ENCODE results near the gene ETV4. TPM values are rescaled to one million over a fixed set of nuclear protein-coding genes. Genes with fewer than 3 reads are reported as not detected.

Gene ETV4
- total and polyA plus RNA-seq, 2 of the 13 experiments (the other 11 are each of a cell fraction or from before 2014, with no cell fraction given): 128 to 330 TPM

GRCh38 chr17:43559161-43559816 is 13.1 kb upstream of the ETV4 start (continued):
- TF ChIP-seq ZHX2 (IDR thresholded peaks at IDR 0.05; ENCODE audit: low read depth) (no peak), ZHX2 (CRISPR knock-in tag; IDR thresholded peaks at IDR 0.05; ENCODE audit: borderline replicate concordance) (no peak), KDM6A (CRISPR knock-in tag; IDR thresholded peaks at IDR 0.05; ENCODE audit: low read depth) (peak; percentile 52; the same call in 1 of the 2 replicates), ZNF142 (CRISPR knock-in tag; IDR thresholded peaks at IDR 0.05) (peak; percentile 40; the same call in 1 of the 2 replicates), ZNF503 (CRISPR knock-in tag; IDR thresholded peaks at IDR 0.05) (no peak), TBX2 (CRISPR knock-in tag; IDR thresholded peaks at IDR 0.05; ENCODE audit: borderline replicate concordance) (peak; percentile 56; the same call in 1 of the 2 replicates), POLR2G (IDR thresholded peaks at IDR 0.05; ENCODE audit: low read depth, low read length) (no peak), SP2 (CRISPR knock-in tag; IDR thresholded peaks at IDR 0.05) (no peak), CERS6 (CRISPR knock-in tag; IDR thresholded peaks at IDR 0.05) (no peak), BORCS8-MEF2B (CRISPR knock-in tag; IDR thresholded peaks at IDR 0.05) (no peak; the same call in 1 of the 2 replicates), THYN1 (CRISPR knock-in tag; IDR thresholded peaks at IDR 0.05; ENCODE audit: borderline replicate concordance, low read depth) (no peak), MAZ (IDR thresholded peaks at IDR 0.05; ENCODE audit: borderline replicate concordance, low read depth, low read length) (no peak), MAZ (CRISPR knock-in tag; IDR thresholded peaks at IDR 0.05; ENCODE audit: low read depth) (peak; percentile 54; the same call in 1 of the 2 replicates), NFIC (IDR thresholded peaks at IDR 0.05; ENCODE audit: low read length) (no peak)
